ENCODE data around the gene SIN3A. TPM values are rescaled to one million over a fixed set of nuclear protein-coding genes. Genes with fewer than 3 reads are reported as not detected.
A peak's percentile ranks its signal among the peaks of the same experiment; 100 is the strongest.
"Not testable (repeated sequence)": the region's sequence is repeated elsewhere in the genome, so short reads cannot be mapped to it uniquely, and the experiment has no call there.

SIN3A gene
- 34.8 TPM for polyA plus RNA-seq (2013, experiment 1 of 2)
- 35.3 TPM for polyA plus RNA-seq (2013, experiment 2 of 2)

GRCh38 chr15:75451674-75452363, at the start of gene SIN3A:
Gene SIN3A (minus strand): TSS chr15:75451690. CDS start chr15:75430375, 21,315 bp downstream.
- peak; percentile 100 for DNase-seq
- Histone ChIP-seq H3K79me2 (ENCODE audit: control insufficient read depth, insufficient read depth, low read length) (peaks cover 42% of the 10 kb centered on the region), H2BK5ac (ENCODE audit: low read length) (peak within 1 kb of the TSS; percentile 93), H4K8ac (ENCODE audit: low read depth, low read length) (no peak within 1 kb of the TSS), H3K27me3 (ENCODE audit: insufficient read depth, low read length, poor library complexity) (no peaks in the 10 kb centered on the region), H3K79me1 (ENCODE audit: low read length) (peaks cover 12% of the 10 kb centered on the region), H2BK15ac (replicated peaks; ENCODE audit: low read depth) (no peak within 1 kb of the TSS), H3K36me3 (ENCODE audit: control insufficient read depth, insufficient read depth, low read length) (no peaks in the 10 kb centered on the region), H3K4me3 (ENCODE audit: low read length) (peak within 1 kb of the TSS; percentile 95), H3K4me1 (ENCODE audit: control insufficient read depth, low read depth, low read length) (no peaks in the 10 kb centered on the region), H3K4ac (ENCODE audit: low read depth, low read length) (peak within 1 kb of the TSS; percentile 40), H3K56ac (ENCODE audit: low read length) (peak within 1 kb of the TSS; percentile 99), H2BK120ac (ENCODE audit: low read depth, low read length) (no peak within 1 kb of the TSS), H3K23ac (ENCODE audit: low read length) (no peak within 1 kb of the TSS), H3K9ac (ENCODE audit: low read length) (peak within 1 kb of the TSS; percentile 99), H3K18ac (ENCODE audit: low read length) (peak within 1 kb of the TSS; percentile 65), H3K27ac (ENCODE audit: low read depth, low read length) (peak within 1 kb of the TSS; percentile 93), H2AK5ac (ENCODE audit: low read length) (no peak within 1 kb of the TSS), H4K5ac (ENCODE audit: low read length) (no peak within 1 kb of the TSS), H3K4me2 (ENCODE audit: low read length) (peak within 1 kb of the TSS; percentile 100)
- no CpG with 5 or more reads among the region's 39 CpGs for WGBS (ENCODE audit: extremely low coverage, insufficient coverage, low lambda C conversion rate)

- H3K27ac ChIP-seq (ENCODE audit: low read depth, low read length), result no peak overlapping the region
- no peak overlapping the region for H3K4me3 ChIP-seq (ENCODE audit: low read length)
- no peak overlapping the region for H3K56ac ChIP-seq (ENCODE audit: low read length)
- no peak overlapping the region for H3K23ac ChIP-seq (ENCODE audit: low read length)
- H3K4ac ChIP-seq (ENCODE audit: low read depth, low read length), result no peak overlapping the region
- no peaks in the 10 kb centered on the region for H3K79me2 ChIP-seq (ENCODE audit: control insufficient read depth, insufficient read depth, low read length)
- H3K4me2 ChIP-seq (ENCODE audit: low read length), result no peak overlapping the region
- no peaks in the 10 kb centered on the region for H3K27me3 ChIP-seq (ENCODE audit: insufficient read depth, low read length, poor library complexity)
- H2BK5ac ChIP-seq (ENCODE audit: low read length), result no peak overlapping the region
- H4K8ac ChIP-seq (ENCODE audit: low read depth, low read length), result no peak overlapping the region
- H3K9ac ChIP-seq (ENCODE audit: low read length), result no peak overlapping the region
- no peak overlapping the region for H3K18ac ChIP-seq (ENCODE audit: low read length)
- no peak overlapping the region for H2AK5ac ChIP-seq (ENCODE audit: low read length)
- H3K4me1 ChIP-seq (ENCODE audit: control insufficient read depth, low read depth, low read length), result no peaks in the 10 kb centered on the region
- no peak overlapping the region for H2BK15ac ChIP-seq (replicated peaks; ENCODE audit: low read depth)
- H4K5ac ChIP-seq (ENCODE audit: low read length), result no peak overlapping the region
- no peaks in the 10 kb centered on the region for H3K79me1 ChIP-seq (ENCODE audit: low read length)
- 100% methylated on average over 1 of the region's 4 CpGs for WGBS (ENCODE audit: extremely low coverage, insufficient coverage, low lambda C conversion rate)
- no peak overlapping the region for H2BK120ac ChIP-seq (ENCODE audit: low read depth, low read length)
- no peak for DNase-seq
- peaks cover 4% of the 10 kb centered on the region for H3K36me3 ChIP-seq (ENCODE audit: control insufficient read depth, insufficient read depth, low read length)
These were observed 42.2 kb upstream of the SIN3A start for GRCh38 chr15:75493732-75494131.

- Histone ChIP-seq H3K36me3 (ENCODE audit: control insufficient read depth, insufficient read depth, low read length) (peaks cover 3% of the 10 kb centered on the region), H3K4me1 (ENCODE audit: control insufficient read depth, low read depth, low read length) (no peaks in the 10 kb centered on the region), H3K27ac (ENCODE audit: low read depth, low read length) (no peak overlapping the region), H3K27me3 (ENCODE audit: insufficient read depth, low read length, poor library complexity) (no peaks in the 10 kb centered on the region), H3K18ac (ENCODE audit: low read length) (no peak overlapping the region), H3K9ac (ENCODE audit: low read length) (no peak overlapping the region), H2BK5ac (ENCODE audit: low read length) (no peak overlapping the region), H2AK5ac (ENCODE audit: low read length) (no peak overlapping the region), H4K5ac (ENCODE audit: low read length) (no peak overlapping the region), H2BK120ac (ENCODE audit: low read depth, low read length) (no peak overlapping the region), H3K56ac (ENCODE audit: low read length) (no peak overlapping the region), H3K4me3 (ENCODE audit: low read length) (no peak overlapping the region), H2BK15ac (replicated peaks; ENCODE audit: low read depth) (no peak overlapping the region), H3K79me1 (ENCODE audit: low read length) (peaks cover 2% of the 10 kb centered on the region), H4K8ac (ENCODE audit: low read depth, low read length) (no peak overlapping the region), H3K79me2 (ENCODE audit: control insufficient read depth, insufficient read depth, low read length) (no peaks in the 10 kb centered on the region), H3K4ac (ENCODE audit: low read depth, low read length) (no peak overlapping the region), H3K4me2 (ENCODE audit: low read length) (no peak overlapping the region), H3K23ac (ENCODE audit: low read length) (no peak overlapping the region)
- no peak for DNase-seq
- WGBS (ENCODE audit: extremely low coverage, insufficient coverage, low lambda C conversion rate), result no CpG with 5 or more reads among the region's 1 CpG
These were observed 32.5 kb upstream of the SIN3A start for GRCh38 chr15:75483961-75484360.

- H3K27me3 ChIP-seq (ENCODE audit: insufficient read depth, low read length, poor library complexity); H4K8ac ChIP-seq (ENCODE audit: low read depth, low read length); H2BK120ac ChIP-seq (ENCODE audit: low read depth, low read length); H2AK5ac ChIP-seq (ENCODE audit: low read length); H3K23ac ChIP-seq (ENCODE audit: low read length); H2BK15ac ChIP-seq (replicated peaks; ENCODE audit: low read depth); H3K4me3 ChIP-seq (ENCODE audit: low read length); H2BK5ac ChIP-seq (ENCODE audit: low read length); H3K4ac ChIP-seq (ENCODE audit: low read depth, low read length); H3K56ac ChIP-seq (ENCODE audit: low read length); H3K36me3 ChIP-seq (ENCODE audit: control insufficient read depth, insufficient read depth, low read length); H3K4me1 ChIP-seq (ENCODE audit: control insufficient read depth, low read depth, low read length); H4K5ac ChIP-seq (ENCODE audit: low read length); H3K9ac ChIP-seq (ENCODE audit: low read length); H3K79me1 ChIP-seq (ENCODE audit: low read length); H3K27ac ChIP-seq (ENCODE audit: low read depth, low read length); H3K18ac ChIP-seq (ENCODE audit: low read length); H3K79me2 ChIP-seq (ENCODE audit: control insufficient read depth, insufficient read depth, low read length); H3K4me2 ChIP-seq (ENCODE audit: low read length); DNase-seq: not testable (repeated sequence)
- WGBS (ENCODE audit: extremely low coverage, insufficient coverage, low lambda C conversion rate), result no CpG with 5 or more reads among the region's 5 CpGs
These were observed 32.1 kb upstream of the SIN3A start for GRCh38 chr15:75483556-75483955.

- WGBS (ENCODE audit: extremely low coverage, insufficient coverage, low lambda C conversion rate), result no CpG with 5 or more reads among the region's 1 CpG
- H3K4me3 ChIP-seq (ENCODE audit: low read length), result no peak overlapping the region
- no peak overlapping the region for H3K18ac ChIP-seq (ENCODE audit: low read length)
These were observed 31.6 kb upstream of the SIN3A start for GRCh38 chr15:75483106-75483505.

GRCh38 chr15:75480463-75480862, 29.0 kb upstream of the SIN3A start:
- not testable (repeated sequence) for H2BK15ac ChIP-seq (replicated peaks; ENCODE audit: low read depth); H3K79me1 ChIP-seq (ENCODE audit: low read length); H2AK5ac ChIP-seq (ENCODE audit: low read length); H4K8ac ChIP-seq (ENCODE audit: low read depth, low read length); H3K4ac ChIP-seq (ENCODE audit: low read depth, low read length); H3K36me3 ChIP-seq (ENCODE audit: control insufficient read depth, insufficient read depth, low read length); DNase-seq; H4K5ac ChIP-seq (ENCODE audit: low read length); H3K4me1 ChIP-seq (ENCODE audit: control insufficient read depth, low read depth, low read length); H3K56ac ChIP-seq (ENCODE audit: low read length); H2BK5ac ChIP-seq (ENCODE audit: low read length); H3K18ac ChIP-seq (ENCODE audit: low read length); H3K79me2 ChIP-seq (ENCODE audit: control insufficient read depth, insufficient read depth, low read length); H3K23ac ChIP-seq (ENCODE audit: low read length); H2BK120ac ChIP-seq (ENCODE audit: low read depth, low read length); H3K4me3 ChIP-seq (ENCODE audit: low read length); H3K4me2 ChIP-seq (ENCODE audit: low read length); H3K27ac ChIP-seq (ENCODE audit: low read depth, low read length); H3K27me3 ChIP-seq (ENCODE audit: insufficient read depth, low read length, poor library complexity); H3K9ac ChIP-seq (ENCODE audit: low read length)
- WGBS (ENCODE audit: extremely low coverage, insufficient coverage, low lambda C conversion rate), result no CpG with 5 or more reads among the region's 54 CpGs

More at GRCh38 chr15:75483106-75483505, 31.6 kb upstream of the SIN3A start:
- H3K9ac ChIP-seq (ENCODE audit: low read length), result no peak overlapping the region
- DNase-seq, result no peak
- H2AK5ac ChIP-seq (ENCODE audit: low read length), result no peak overlapping the region
- H3K23ac ChIP-seq (ENCODE audit: low read length), result no peak overlapping the region
- H2BK120ac ChIP-seq (ENCODE audit: low read depth, low read length), result no peak overlapping the region
- H3K4me1 ChIP-seq (ENCODE audit: control insufficient read depth, low read depth, low read length), result no peaks in the 10 kb centered on the region
- H4K8ac ChIP-seq (ENCODE audit: low read depth, low read length), result no peak overlapping the region
- peaks cover 2% of the 10 kb centered on the region for H3K79me1 ChIP-seq (ENCODE audit: low read length)
- no peaks in the 10 kb centered on the region for H3K27me3 ChIP-seq (ENCODE audit: insufficient read depth, low read length, poor library complexity)
- H2BK5ac ChIP-seq (ENCODE audit: low read length), result no peak overlapping the region
- H3K79me2 ChIP-seq (ENCODE audit: control insufficient read depth, insufficient read depth, low read length), result no peaks in the 10 kb centered on the region
- H3K56ac ChIP-seq (ENCODE audit: low read length), result no peak overlapping the region
- H3K27ac ChIP-seq (ENCODE audit: low read depth, low read length), result no peak overlapping the region
- H2BK15ac ChIP-seq (replicated peaks; ENCODE audit: low read depth), result no peak overlapping the region
- no peak overlapping the region for H3K4ac ChIP-seq (ENCODE audit: low read depth, low read length)
- peaks cover 3% of the 10 kb centered on the region for H3K36me3 ChIP-seq (ENCODE audit: control insufficient read depth, insufficient read depth, low read length)
- no peak overlapping the region for H3K4me2 ChIP-seq (ENCODE audit: low read length)
- H4K5ac ChIP-seq (ENCODE audit: low read length), result no peak overlapping the region

Measured in mesendoderm (in vitro differentiated cells).